Measurements from ENCODE around the gene CHST3.
"Not testable (repeated sequence)": the region's sequence is repeated elsewhere in the genome, so short reads cannot be mapped to it uniquely, and the experiment has no call there.

The CHST3 gene

GRCh38 chr10:71964098-71964742 is at the start of gene CHST3:
Gene CHST3 (plus strand): TSS chr10:71964395. CDS start chr10:72005843, 41,448 bp downstream.
- DNase-seq (ENCODE audit: low read depth in 2 of 3, low spot score in 2 of 3): no peak

GRCh38 chr10:71916827-71917226 is 47.4 kb upstream of the CHST3 start:
- no peak for DNase-seq (ENCODE audit: low read depth in 2 of 3, low spot score in 2 of 3)

- DNase-seq (ENCODE audit: low read depth in 2 of 3, low spot score in 2 of 3): no peak
Measured at GRCh38 chr10:71918992-71919391, 45.2 kb upstream of the CHST3 start.

- not testable (repeated sequence) for DNase-seq (ENCODE audit: low read depth in 2 of 3, low spot score in 2 of 3)
Measured at GRCh38 chr10:71919956-71920539, 44.1 kb upstream of the CHST3 start.

- no peak for DNase-seq (ENCODE audit: low read depth in 2 of 3, low spot score in 2 of 3)
Measured at GRCh38 chr10:71920540-71921323, 43.5 kb upstream of the CHST3 start.

- DNase-seq (ENCODE audit: low read depth in 2 of 3, low spot score in 2 of 3): no peak
Measured at GRCh38 chr10:71921324-71922027, 42.7 kb upstream of the CHST3 start.

- no peak for DNase-seq (ENCODE audit: low read depth in 2 of 3, low spot score in 2 of 3)
Measured at GRCh38 chr10:71923138-71923692, 41.0 kb upstream of the CHST3 start.

GRCh38 chr10:71924771-71925170 is 39.4 kb upstream of the CHST3 start:
- DNase-seq (ENCODE audit: low read depth in 2 of 3, low spot score in 2 of 3): no peak

- no peak for DNase-seq (ENCODE audit: low read depth in 2 of 3, low spot score in 2 of 3)
Measured at GRCh38 chr10:71927159-71927558, 37.0 kb upstream of the CHST3 start.

GRCh38 chr10:71927776-71928592 is 36.2 kb upstream of the CHST3 start:
- DNase-seq (ENCODE audit: low read depth in 2 of 3, low spot score in 2 of 3): no peak

GRCh38 chr10:71931295-71931694 is 32.9 kb upstream of the CHST3 start:
- DNase-seq (ENCODE audit: low read depth in 2 of 3, low spot score in 2 of 3): no peak

GRCh38 chr10:71933651-71934050 is 30.5 kb upstream of the CHST3 start:
- peak in 1 of 3 experiments; percentile 15 for DNase-seq (ENCODE audit: low read depth in 2 of 3, low spot score in 2 of 3)

GRCh38 chr10:71938211-71938610 is 26.0 kb upstream of the CHST3 start:
- no peak for DNase-seq (ENCODE audit: low read depth in 2 of 3, low spot score in 2 of 3)

- DNase-seq (ENCODE audit: low read depth in 2 of 3, low spot score in 2 of 3): no peak
Measured at GRCh38 chr10:71939304-71939703, 24.9 kb upstream of the CHST3 start.

- no peak for DNase-seq (ENCODE audit: low read depth in 2 of 3, low spot score in 2 of 3)
Measured at GRCh38 chr10:71939861-71940474, 24.2 kb upstream of the CHST3 start.

GRCh38 chr10:71940752-71941151 is 23.4 kb upstream of the CHST3 start:
- no peak for DNase-seq (ENCODE audit: low read depth in 2 of 3, low spot score in 2 of 3)

- DNase-seq (ENCODE audit: low read depth in 2 of 3, low spot score in 2 of 3): no peak
Measured at GRCh38 chr10:71941318-71941717, 22.9 kb upstream of the CHST3 start.

- DNase-seq (ENCODE audit: low read depth in 2 of 3, low spot score in 2 of 3): no peak
Measured at GRCh38 chr10:71945819-71946474, 18.2 kb upstream of the CHST3 start.

- DNase-seq (ENCODE audit: low read depth in 2 of 3, low spot score in 2 of 3): no peak
Measured at GRCh38 chr10:71946700-71947099, 17.5 kb upstream of the CHST3 start.

Measured in activated CD8-positive, alpha-beta memory T cell treated with anti-CD3 and anti-CD28 coated beads for 48 hours (primary cell).